Renal cortex interstitium (tissue), 11 donors: ENCODE data around the gene CCDC152. TPM values are rescaled to one million over a fixed set of nuclear protein-coding genes. Genes with fewer than 3 reads are reported as not detected.
"Not testable (repeated sequence)": the region's sequence is repeated elsewhere in the genome, so short reads cannot be mapped to it uniquely, and the experiment has no call there.

Experiments used
- DNase-seq, 11 donors: peaks; one replicate each; pipeline ENCODE4 v3.0.0-alpha.2; 2013; ENCODE audit warnings: low read depth in 9 of 11, low spot score in 4 of 11; ENCODE audit errors: extremely low read depth in 1 of 11
- polyA plus RNA-seq, 3 donors: library from polyadenylated mRNA; unstranded; fragments of 120-200 nt; gene quantifications; one replicate each; pipeline ENCODE4 v1.2.1, GENCODE V29; 2013; ENCODE audit not compliant: insufficient read length in 3 of 3

Gene CCDC152
- polyA plus RNA-seq, 3 donors = 10.5 to 21.5 (median 15.7) TPM

- DNase-seq = no peak
Measured at GRCh38 chr5:42806701-42807262, 50.2 kb downstream of the CCDC152 start.

- no peak for DNase-seq
Measured at GRCh38 chr5:42807722-42808447, 51.3 kb downstream of the CCDC152 start.

- DNase-seq = no peak
Measured at GRCh38 chr5:42808888-42809611, 52.4 kb downstream of the CCDC152 start.

- peak in 1 of 11 donors; percentile 7 for DNase-seq
Measured at GRCh38 chr5:42810834-42811590, 54.4 kb downstream of the CCDC152 start.

- peak; percentile 66 to 97 (median 82) for DNase-seq
Measured at GRCh38 chr5:42811591-42812446, 55.2 kb downstream of the CCDC152 start, which contains the start of gene SELENOP. Gene SELENOP, minus strand, starts transcription at chr5:42811892. Its CDS starts 3,539 bp downstream, at chr5:42808353.

GRCh38 chr5:42812620-42813019 lies 56.0 kb downstream of the CCDC152 start:
- DNase-seq = no peak

- peak in 2 of 11 donors; percentile 32 to 38 for DNase-seq
Measured at GRCh38 chr5:42813533-42813932, 56.9 kb downstream of the CCDC152 start.

GRCh38 chr5:42816546-42816945 lies 59.9 kb downstream of the CCDC152 start:
- DNase-seq = not testable (repeated sequence)

GRCh38 chr5:42819745-42820144 lies 63.1 kb downstream of the CCDC152 start:
- DNase-seq = no peak

- DNase-seq = no peak
Measured at GRCh38 chr5:42822548-42822947, 65.9 kb downstream of the CCDC152 start.

- DNase-seq = no peak
Measured at GRCh38 chr5:42824347-42824976, 67.8 kb downstream of the CCDC152 start.

GRCh38 chr5:42825422-42826148 lies 69.0 kb downstream of the CCDC152 start:
- no peak for DNase-seq

- no peak for DNase-seq
Measured at GRCh38 chr5:42826757-42827515, 70.3 kb downstream of the CCDC152 start.

- DNase-seq = no peak
Measured at GRCh38 chr5:42828671-42829070, 72.1 kb downstream of the CCDC152 start.

GRCh38 chr5:42830924-42831323 lies 74.3 kb downstream of the CCDC152 start:
- no peak for DNase-seq

GRCh38 chr5:42832060-42832459 lies 75.4 kb downstream of the CCDC152 start:
- no peak for DNase-seq
